GM10266 (cell line): ENCODE data around the gene SMG6.

Source experiments
- DNase-seq: peaks from one replicate; pipeline ENCODE4 v3.0.0; 2012; ENCODE audit errors: extremely low spot score
- CTCF ChIP-seq: IDR thresholded peaks from 2 replicates; pipeline ENCODE4 v1.5.1; 2012; ENCODE audit warnings: mild to moderate bottlenecking, low read depth; ENCODE audit not compliant: control insufficient read depth, insufficient read depth; ENCODE audit errors: missing control alignments

Gene SMG6

GRCh38 chr17:2158396-2158780 is 145.2 kb downstream of the SMG6 start:
- TF ChIP-seq CTCF, result no peak
- no peak for DNase-seq

- DNase-seq, result no peak
- TF ChIP-seq CTCF, result no peak
These were observed 145.8 kb downstream of the SMG6 start for GRCh38 chr17:2157675-2158395.

- TF ChIP-seq CTCF, result no peak
- DNase-seq, result no peak
These were observed 146.5 kb downstream of the SMG6 start for GRCh38 chr17:2157081-2157480.

GRCh38 chr17:2156666-2157065 is 146.9 kb downstream of the SMG6 start:
- no peak for TF ChIP-seq CTCF
- DNase-seq, result no peak

- TF ChIP-seq CTCF, result no peak
- no peak for DNase-seq
These were observed 148.0 kb downstream of the SMG6 start for GRCh38 chr17:2155573-2155972.

- no peak for TF ChIP-seq CTCF
- no peak for DNase-seq
These were observed 152.1 kb downstream of the SMG6 start for GRCh38 chr17:2151358-2152033.

GRCh38 chr17:2150806-2151205 is 152.8 kb downstream of the SMG6 start:
- no peak for DNase-seq
- no peak for TF ChIP-seq CTCF
